SK-N-SH (cell line): ENCODE data around the gene COL12A1. TPM values are rescaled to one million over a fixed set of nuclear protein-coding genes. Genes with fewer than 3 reads are reported as not detected.

Experiments used
- CTCF ChIA-PET: fragments of 300-600, 350-600 bp; formaldehyde crosslinking; extraction: SDS; loops from one replicate; lab custom pipeline; 2021; lab: Yijun Ruan, JAX
- POLR2A ChIA-PET: fragments of 350-600 bp; sonication (Branson Sonifier 250); formaldehyde crosslinking; extraction: SDS; loops from one replicate; lab custom pipeline; 2020; ENCODE audit warnings: antibody characterized with exemption, inconsistent platforms; lab: Yijun Ruan, JAX
- DNase-seq: peaks from one replicate; pipeline ENCODE4 v3.0.0; 2012
- H2AFZ ChIP-seq: fragments of 200-600 bp; sonication (generic); 2 replicates; pipeline ENCODE4 v1.8.1; 2016; ENCODE audit warnings: antibody characterized with exemption, mild to moderate bottlenecking, low read depth
- H3F3A ChIP-seq: fragments of 200-600 bp; sonication (generic); replicated peaks from 2 replicates; pipeline ENCODE3; 2016; ENCODE audit warnings: antibody characterized with exemption, mild to moderate bottlenecking; ENCODE audit not compliant: insufficient read depth
- H3K27ac ChIP-seq, 2 experiments: fragments of 200-500 bp in 1 of 2; fragments of 200-600 bp in 1 of 2; sonication (Bioruptor generic) in 1 of 2; sonication (generic), shearing (Covaris generic) in 1 of 2; 2 replicates each; pipeline versions ENCODE4 v1.5.1 to v1.6.1; 2014 to 2016; ENCODE audit warnings: low read depth in 2 of 2, inconsistent platforms in 1 of 2, low read length in 1 of 2, mild to moderate bottlenecking in 1 of 2, mixed read lengths in 1 of 2
- H3K27me3 ChIP-seq: fragments of 200-600 bp; sonication (generic), shearing (Covaris generic); 2 replicates; pipeline ENCODE4 v1.6.1; 2016; ENCODE audit warnings: mixed run types; ENCODE audit not compliant: insufficient read depth
- H3K36me3 ChIP-seq, 2 experiments: fragments of 200-500 bp in 1 of 2; fragments of 200-600 bp in 1 of 2; sonication (Bioruptor generic) in 1 of 2; sonication (generic) in 1 of 2; replicated peaks in 1 of 2; 2 replicates each; pipeline versions ENCODE3 to v1.5.1; 2014 to 2016; ENCODE audit warnings: low read length in 1 of 2, mild to moderate bottlenecking in 1 of 2; ENCODE audit not compliant: insufficient read depth in 2 of 2, control insufficient read depth in 1 of 2
- H3K4me1 ChIP-seq, 2 experiments: fragments of 200-500 bp in 1 of 2; fragments of 200-600 bp in 1 of 2; sonication (Bioruptor generic) in 1 of 2; sonication (generic), shearing (Covaris generic) in 1 of 2; 2 replicates each; pipeline versions ENCODE4 v1.5.1 to v1.6.1; 2014 to 2016; ENCODE audit warnings: low read depth in 1 of 2, low read length in 1 of 2, mixed run types in 1 of 2; ENCODE audit not compliant: insufficient read depth in 2 of 2, control insufficient read depth in 1 of 2
- H3K4me2 ChIP-seq: fragments of 200-600 bp; sonication (generic), shearing (Covaris generic); 2 replicates; pipeline ENCODE4 v1.6.1; 2017; ENCODE audit warnings: mixed run types
- H3K4me3 ChIP-seq, 2 experiments: fragments of 200-500 bp in 1 of 2; fragments of 200-600 bp in 1 of 2; sonication (Bioruptor generic) in 1 of 2; sonication (generic), shearing (Covaris generic) in 1 of 2; 2 replicates each; pipeline versions ENCODE4 v1.5.1 to v1.8.1; 2014 to 2016; ENCODE audit warnings: low read depth in 2 of 2, inconsistent platforms in 1 of 2, low read length in 1 of 2, mild to moderate bottlenecking in 1 of 2, mixed read lengths in 1 of 2, moderate library complexity in 1 of 2
- H3K79me2 ChIP-seq: fragments of 200-600 bp; sonication (generic); 2 replicates; pipeline ENCODE4 v1.8.1; 2017; ENCODE audit warnings: mild to moderate bottlenecking; ENCODE audit not compliant: insufficient read depth
- H3K9ac ChIP-seq: fragments of 200-600 bp; sonication (generic); 2 replicates; pipeline ENCODE4 v1.6.1; 2017; ENCODE audit warnings: mixed run types
- H3K9me2 ChIP-seq: fragments of 200-600 bp; sonication (generic); 2 replicates; pipeline ENCODE4 v1.6.1; 2017; ENCODE audit warnings: mixed run types
- H3K9me3 ChIP-seq: fragments of 200-600 bp; sonication (generic); 2 replicates; pipeline ENCODE4 v1.6.1; 2017; ENCODE audit warnings: mixed run types, mild to moderate bottlenecking, moderate library complexity
- H4K20me1 ChIP-seq: fragments of 200-600 bp; sonication (generic); 2 replicates; pipeline ENCODE4 v1.6.1; 2017; ENCODE audit warnings: mild to moderate bottlenecking, mixed run types; ENCODE audit not compliant: insufficient read depth
- CHD2 ChIP-seq: fragments of 150-350 bp; IDR thresholded peaks from 2 replicates; pipeline ENCODE4 v1.6.1; 2018; ENCODE audit warnings: low read length; ENCODE audit not compliant: partially characterized antibody
- ELF1 ChIP-seq: IDR thresholded peaks from 2 replicates; pipeline ENCODE4 v1.4.0; 2012
- EZH2phosphoT487 ChIP-seq: fragments of 200-600 bp; sonication (generic); IDR thresholded peaks from 2 replicates; pipeline ENCODE4 v1.6.1; 2017; ENCODE audit warnings: low read depth, mixed run types, mild to moderate bottlenecking, antibody characterized with exemption, moderate library complexity, borderline replicate concordance
- GABPA ChIP-seq: IDR thresholded peaks from 2 replicates; pipeline ENCODE4 v1.4.0; 2012; ENCODE audit warnings: low read depth, mild to moderate bottlenecking
- GATA2 ChIP-seq: sonication (generic); formaldehyde crosslinking; IDR thresholded peaks from 2 replicates; pipeline ENCODE4 v1.5.0; 2020; ENCODE audit warnings: mild to moderate bottlenecking, missing genetic modification reagents
- MEF2A ChIP-seq: IDR thresholded peaks from 2 replicates; pipeline ENCODE4 v1.4.0; 2012; ENCODE audit warnings: low read depth, borderline replicate concordance
- NFIC ChIP-seq: IDR thresholded peaks from 2 replicates; pipeline ENCODE4 v1.4.0; 2012; ENCODE audit warnings: borderline replicate concordance
- RAD21 ChIP-seq: IDR thresholded peaks from 2 replicates; pipeline ENCODE4 v1.6.1; 2012; ENCODE audit warnings: mild to moderate bottlenecking, low read length
- REST ChIP-seq: IDR thresholded peaks from 2 replicates; pipeline ENCODE4 v1.6.1; 2012; ENCODE audit warnings: mild to moderate bottlenecking, low read depth, low read length, moderate library complexity
- RFX5 ChIP-seq: IDR thresholded peaks from 2 replicates; pipeline ENCODE4 v1.6.1; 2012; ENCODE audit warnings: mild to moderate bottlenecking, improper control_type of control experiment, low read length
- RXRA ChIP-seq: IDR thresholded peaks from 2 replicates; pipeline ENCODE4 v1.4.0; 2012; ENCODE audit warnings: low read depth, mild to moderate bottlenecking, borderline replicate concordance
- TAF1 ChIP-seq: IDR thresholded peaks from 2 replicates; pipeline ENCODE4 v1.6.1; 2012; ENCODE audit warnings: low read depth, mild to moderate bottlenecking, low read length, moderate library complexity, borderline replicate concordance
- TCF12 ChIP-seq: IDR thresholded peaks from 2 replicates; pipeline ENCODE4 v1.4.0; 2012
- TEAD4 ChIP-seq: IDR thresholded peaks from 2 replicates; pipeline ENCODE4 v1.4.0; 2012; ENCODE audit warnings: mild to moderate bottlenecking, borderline replicate concordance; ENCODE audit not compliant: insufficient read depth
- USF1 ChIP-seq: IDR thresholded peaks from 2 replicates; pipeline ENCODE4 v1.4.0; 2012; ENCODE audit warnings: low read depth, borderline replicate concordance
- USF2 ChIP-seq: fragments of 150-350 bp; IDR thresholded peaks from 2 replicates; pipeline ENCODE4 v1.6.1; 2017; ENCODE audit warnings: antibody characterized with exemption, low read length, low read depth, borderline replicate concordance
- YY1 ChIP-seq: IDR thresholded peaks from 2 replicates; pipeline ENCODE4 v1.4.0; 2012; ENCODE audit warnings: low read depth, mild to moderate bottlenecking
- ZBTB33 ChIP-seq: IDR thresholded peaks from 2 replicates; pipeline ENCODE4 v1.4.0; 2012; ENCODE audit warnings: low read depth, borderline replicate concordance
- WGBS: methylation state at CpG from one replicate; pipeline ENCODE4 v1.1.6; 2017; ENCODE audit warnings: low lambda C conversion rate; 5-methylcytosine and 5-hydroxymethylcytosine counted together
- polyA plus RNA-seq, 3 experiments: library from polyadenylated mRNA; depleted of rRNA; stranded (reverse); fragments of >200 nt; gene quantifications; 2 replicates each; pipeline ENCODE4 v1.2.3, GENCODE V29; 2012

Gene COL12A1
- polyA plus RNA-seq, 1 of the 3 experiments (the other 2 are of a cell fraction), result 0.03 TPM

GRCh38 chr6:75101896-75102295, 104.0 kb downstream of the COL12A1 start:
- Histone ChIP-seq H3K9ac (no peak overlapping the region), H3K27me3 (no peaks in the 10 kb centered on the region), H3K4me1 (no peaks in the 10 kb centered on the region; a peak in 1 of 4 replicates), H3K4me2 (no peak overlapping the region), H4K20me1 (no peaks in the 10 kb centered on the region), H3K36me3 (no peaks in the 10 kb centered on the region), H3K4me3 (no peak overlapping the region), H3K79me2 (no peaks in the 10 kb centered on the region), H3F3A (peaks cover 8% of the 10 kb centered on the region), H3K9me2 (no peaks in the 10 kb centered on the region), H3K9me3 (no peaks in the 10 kb centered on the region), H2AFZ (no peak overlapping the region), H3K27ac (no peak overlapping the region)
- ChIA-PET POLR2A (no interaction called here), CTCF (no interaction called here)
- no peak for DNase-seq
- TF ChIP-seq TEAD4 (no peak), ZBTB33 (no peak), YY1 (no peak), RFX5 (no peak), TAF1 (no peak), CHD2 (no peak), RAD21 (no peak), USF2 (no peak), GATA2 (no peak), EZH2phosphoT487 (no peak), GABPA (no peak), USF1 (no peak), RXRA (no peak), TCF12 (no peak), ELF1 (no peak), NFIC (no peak), REST (no peak), MEF2A (no peak)
- WGBS, result 11% methylated on average over 4 of the region's 4 CpGs
